Kidney (tissue), 14 donors: ENCODE data around the gene COL9A2. TPM values are rescaled to one million over a fixed set of nuclear protein-coding genes. Genes with fewer than 3 reads are reported as not detected.

Experiments
- DNase-seq, 5 donors: peaks; one replicate each; pipeline ENCODE4 v3.0.0-alpha.2; 2013 to 2020
- FAIRE-seq: peaks from 2 replicates; lab custom pipeline; 2012; peaks lifted over from hg19 to GRCh38; lab: Jason Lieb, UNC
- H3K27ac ChIP-seq, 2 donors: one replicate each; pipeline ENCODE4 v1.7.0; 2013; ENCODE audit warnings: low read depth in 2 of 2, low read length in 2 of 2, inconsistent platforms in 1 of 2
- H3K27me3 ChIP-seq: one replicate; pipeline ENCODE4 v1.7.1; 2013; ENCODE audit warnings: low read length, inconsistent platforms; ENCODE audit not compliant: control insufficient read depth, insufficient read depth
- H3K36me3 ChIP-seq, 3 donors: one replicate each; pipeline versions ENCODE4 v1.7.0 to v1.7.1; 2013; ENCODE audit warnings: low read length in 3 of 3, control low read depth in 1 of 3, inconsistent platforms in 1 of 3; ENCODE audit not compliant: insufficient read depth in 3 of 3, control insufficient read depth in 2 of 3
- H3K4me1 ChIP-seq, 3 donors: one replicate each; pipeline versions ENCODE4 v1.7.0 to v1.7.1; 2013; ENCODE audit warnings: low read length in 3 of 3, inconsistent platforms in 1 of 3, low read depth in 1 of 3; ENCODE audit not compliant: control insufficient read depth in 2 of 3, insufficient read depth in 2 of 3
- H3K4me3 ChIP-seq, 3 donors: one replicate each; pipeline versions ENCODE4 v1.7.0 to v1.8.1; 2013; ENCODE audit warnings: low read length in 3 of 3, control low read depth in 1 of 3, inconsistent platforms in 1 of 3
- H3K9ac ChIP-seq, 3 donors: one replicate each; pipeline versions ENCODE4 v1.7.0 to v1.7.1; 2013; ENCODE audit warnings: low read length in 3 of 3, control low read depth in 1 of 3, inconsistent platforms in 1 of 3
- H3K9me3 ChIP-seq, 3 donors: one replicate each; pipeline versions ENCODE4 v1.7.0 to v1.7.1; 2013; ENCODE audit warnings: low read length in 3 of 3, control low read depth in 1 of 3, inconsistent platforms in 1 of 3; ENCODE audit not compliant: control insufficient read depth in 2 of 3, insufficient read depth in 1 of 3
- intact Hi-C: fragments of 100-400 bp; cut with DNase I; formaldehyde crosslinking; loops from one replicate; pipeline ENCODE4 v1.11.1; 2022
- polyA plus RNA-seq: library from polyadenylated mRNA; stranded (reverse); fragments of 350-450 nt; fragmentation: Illumina TruSeq; extraction: RNeasy Lipid Tissue Mini Kit (QIAGEN cat#74804); gene quantifications from one replicate; pipeline ENCODE4 v1.2.3, GENCODE V29; 2014; ENCODE audit warnings: low read depth, low replicate concordance; ENCODE audit not compliant: insufficient read depth
- total RNA-seq: library from RNA; stranded (reverse); fragmentation: NEBNext Ultra II Directional; extraction: Animal tissue kit (Norgen Biotek cat#: 25700); gene quantifications from one replicate; pipeline ENCODE4 v1.2.1, GENCODE V29; 2021
- TF ChIP-seq, protein P1 (sequence below): IDR thresholded peaks from 3 replicates; pipeline ENCODE4 v1.5.1; 2012; ENCODE audit warnings: mild to moderate bottlenecking, moderate library complexity, borderline replicate concordance; ENCODE audit not compliant: insufficient read depth; ENCODE audit errors: extremely low read depth
- donor health status: control.
- donor health status: control.
- donor health status: control.
- donor health status: control.
- donor health status: control.
- donor health status: DM: yes; HTN: yes; CAD: no.
- donor health status: Normal renal cell carcinoma (clear cell type).

The COL9A2 gene
- total and polyA plus RNA-seq, 2 donors from 2014 or later: 13.8 to 16.6 TPM

DNA sequence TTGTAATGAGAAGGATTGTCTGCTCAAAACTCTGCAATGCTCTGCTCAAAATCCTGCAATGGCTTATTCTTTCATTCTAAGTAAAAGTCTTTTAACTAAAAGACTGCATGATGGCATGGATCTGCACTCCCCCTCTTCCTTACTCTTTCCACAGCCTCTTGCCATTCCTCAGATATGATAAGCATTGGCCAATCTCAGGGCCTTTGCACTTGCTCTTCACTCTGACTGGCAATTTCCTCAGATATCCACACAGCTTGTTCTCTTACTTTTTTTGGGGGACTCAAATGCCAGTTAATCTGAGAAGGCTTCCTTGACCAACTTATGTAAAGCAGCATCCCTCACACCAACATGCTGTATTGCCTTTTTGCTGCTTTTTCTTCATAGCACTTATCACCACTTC, 61.9 kb downstream of the COL9A2 start:
- no peaks in the 10 kb centered on the region for H3K27me3 ChIP-seq
- FAIRE-seq: no peak
- intact Hi-C loops: no loop called here

DNA sequence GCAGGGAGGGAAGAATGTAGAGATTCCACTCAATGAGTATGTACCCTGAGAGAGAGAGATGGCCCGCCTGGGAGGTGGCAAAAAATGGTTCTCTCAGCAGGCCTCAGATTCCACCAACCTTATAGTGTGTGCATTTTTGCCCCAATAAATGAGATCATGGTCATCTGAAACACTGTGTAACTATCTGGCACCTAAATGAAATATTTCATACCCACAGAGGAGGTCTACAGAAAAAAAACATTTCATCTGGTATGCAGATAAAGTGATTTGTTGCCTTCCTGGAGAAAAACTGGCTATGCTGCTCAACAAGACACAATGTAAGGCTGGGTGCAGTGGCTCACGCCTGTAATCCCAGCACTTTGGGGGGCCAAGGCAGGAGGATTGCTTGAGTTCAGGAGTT, 64.5 kb downstream of the COL9A2 start:
- no peak overlapping the region for H3K9ac ChIP-seq
- DNase-seq (no peak), FAIRE-seq (no peak)
- no peak overlapping the region for H3K4me3 ChIP-seq
- TF ChIP-seq, protein P1, sequence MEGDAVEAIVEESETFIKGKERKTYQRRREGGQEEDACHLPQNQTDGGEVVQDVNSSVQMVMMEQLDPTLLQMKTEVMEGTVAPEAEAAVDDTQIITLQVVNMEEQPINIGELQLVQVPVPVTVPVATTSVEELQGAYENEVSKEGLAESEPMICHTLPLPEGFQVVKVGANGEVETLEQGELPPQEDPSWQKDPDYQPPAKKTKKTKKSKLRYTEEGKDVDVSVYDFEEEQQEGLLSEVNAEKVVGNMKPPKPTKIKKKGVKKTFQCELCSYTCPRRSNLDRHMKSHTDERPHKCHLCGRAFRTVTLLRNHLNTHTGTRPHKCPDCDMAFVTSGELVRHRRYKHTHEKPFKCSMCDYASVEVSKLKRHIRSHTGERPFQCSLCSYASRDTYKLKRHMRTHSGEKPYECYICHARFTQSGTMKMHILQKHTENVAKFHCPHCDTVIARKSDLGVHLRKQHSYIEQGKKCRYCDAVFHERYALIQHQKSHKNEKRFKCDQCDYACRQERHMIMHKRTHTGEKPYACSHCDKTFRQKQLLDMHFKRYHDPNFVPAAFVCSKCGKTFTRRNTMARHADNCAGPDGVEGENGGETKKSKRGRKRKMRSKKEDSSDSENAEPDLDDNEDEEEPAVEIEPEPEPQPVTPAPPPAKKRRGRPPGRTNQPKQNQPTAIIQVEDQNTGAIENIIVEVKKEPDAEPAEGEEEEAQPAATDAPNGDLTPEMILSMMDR: no peak
- H3K27me3 ChIP-seq: no peaks in the 10 kb centered on the region
- intact Hi-C loops: no loop called here
- H3K9me3 ChIP-seq: no peaks in the 10 kb centered on the region
- H3K4me1 ChIP-seq: peaks cover 0 to 6% (median 0%) of the 10 kb centered on the region in 3 donors
- H3K36me3 ChIP-seq: no peaks in the 10 kb centered on the region
- H3K27ac ChIP-seq: no peak overlapping the region

More for the DNA sequence above, 61.9 kb downstream of the COL9A2 start:
- Histone ChIP-seq H3K27ac (no peak overlapping the region), H3K9me3 (no peaks in the 10 kb centered on the region), H3K36me3 (no peaks in the 10 kb centered on the region), H3K4me1 (peaks cover 0 to 6% (median 3%) of the 10 kb centered on the region in 3 donors), H3K9ac (no peak overlapping the region), H3K4me3 (no peak overlapping the region)
- no peak for DNase-seq
- TF ChIP-seq, protein P1: no peak

DNA sequence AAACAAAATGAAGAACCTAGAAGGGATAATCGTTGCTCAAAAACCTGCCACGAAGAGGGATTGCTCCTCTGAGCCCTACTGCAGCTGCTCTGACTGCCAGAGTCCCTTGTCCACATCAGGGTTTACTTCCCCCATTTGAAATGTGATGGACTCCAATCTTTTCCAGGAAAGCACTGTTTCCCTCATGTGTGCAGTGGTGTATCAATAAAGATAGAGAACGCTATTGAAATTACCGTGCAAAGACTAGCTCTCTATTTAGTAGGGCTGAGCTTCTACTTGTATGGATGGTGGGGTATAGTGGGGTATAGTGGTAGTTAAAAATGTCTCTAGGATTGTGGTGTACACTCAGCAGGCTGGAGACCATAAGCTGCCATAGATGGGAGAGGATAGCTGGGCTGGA, 65.6 kb downstream of the COL9A2 start:
- no peaks in the 10 kb centered on the region for H3K27me3 ChIP-seq
- H3K4me1 ChIP-seq: peaks cover 0 to 2% (median 0%) of the 10 kb centered on the region in 3 donors
- no peak overlapping the region for H3K27ac ChIP-seq
- TF ChIP-seq, protein P1: no peak
- DNase-seq (no peak), FAIRE-seq (no peak)
- no peak overlapping the region for H3K4me3 ChIP-seq
- H3K36me3 ChIP-seq: no peaks in the 10 kb centered on the region
- no peaks in the 10 kb centered on the region for H3K9me3 ChIP-seq
- H3K9ac ChIP-seq: no peak overlapping the region
- intact Hi-C loops: no loop called here

Other genes with a start within 250 kb of the COL9A2 start
- gene PPT1, start 220.0 kb downstream of the COL9A2 start, total RNA-seq: 95.5 TPM
- 110 TPM for gene PPT1, start 220.0 kb downstream of the COL9A2 start, polyA plus RNA-seq
- 15.8 TPM for gene RLF, start 155.9 kb downstream of the COL9A2 start, total RNA-seq
- 3.5 TPM for gene RLF, start 155.9 kb downstream of the COL9A2 start, polyA plus RNA-seq
- not detected for gene TMCO2, start 69.3 kb downstream of the COL9A2 start, total RNA-seq
- gene TMCO2, start 69.3 kb downstream of the COL9A2 start, polyA plus RNA-seq: not detected
- gene ZMPSTE24, start 59.0 kb downstream of the COL9A2 start, total RNA-seq: 42.6 TPM
- gene ZMPSTE24, start 59.0 kb downstream of the COL9A2 start, polyA plus RNA-seq: 31.2 TPM
- 61.3 TPM for gene SMAP2, start 56.4 kb upstream of the COL9A2 start, total RNA-seq
- gene SMAP2, start 56.4 kb upstream of the COL9A2 start, polyA plus RNA-seq: 17.9 TPM
- 2.1 TPM for gene ZFP69B, start 133.2 kb upstream of the COL9A2 start, total RNA-seq
- gene ZFP69B, start 133.2 kb upstream of the COL9A2 start, polyA plus RNA-seq: 0.62 TPM
- 2.9 TPM for gene ZFP69, start 160.0 kb upstream of the COL9A2 start, total RNA-seq
- gene ZFP69, start 160.0 kb upstream of the COL9A2 start, polyA plus RNA-seq: 2.7 TPM
- 9.0 TPM for gene EXO5, start 191.5 kb upstream of the COL9A2 start, total RNA-seq
- gene EXO5, start 191.5 kb upstream of the COL9A2 start, polyA plus RNA-seq: 4.3 TPM
- gene ZNF684, start 214.4 kb upstream of the COL9A2 start, total RNA-seq: 9.5 TPM
- 10.2 TPM for gene ZNF684, start 214.4 kb upstream of the COL9A2 start, polyA plus RNA-seq